A673 (cell line): ENCODE data around the gene POLR2J3. TPM values are rescaled to one million over a fixed set of nuclear protein-coding genes. Genes with fewer than 3 reads are reported as not detected.
"Not testable (repeated sequence)": the region's sequence is repeated elsewhere in the genome, so short reads cannot be mapped to it uniquely, and the experiment has no call there.

Experiments
- BruUV-seq: library from RNA; stranded (reverse); fragments of 400-500 nt; replicated peaks from 2 replicates; lab custom pipeline; 2021; lab: Mats Ljungman, UMichigan
- CTCF ChIA-PET: fragments of 300-600 bp; sonication (Branson Sonifier 250); formaldehyde crosslinking; loops from one replicate; lab custom pipeline; 2022; ENCODE audit warnings: antibody characterized with exemption; lab: Charles Lee
- POLR2A ChIA-PET: fragments of 300-600 bp; sonication (Branson Sonifier 250); formaldehyde crosslinking; loops from one replicate; lab custom pipeline; 2022; ENCODE audit warnings: antibody characterized with exemption; ENCODE audit not compliant: low non-redundant PET; lab: Charles Lee
- DNase-seq: peaks from one replicate; pipeline ENCODE4 v3.0.0-alpha.2; 2015; ENCODE audit warnings: low spot score
- H3K27ac ChIP-seq: fragments of 200-600 bp; sonication (generic); 2 replicates; pipeline ENCODE4 v1.5.1; 2016; ENCODE audit warnings: mixed run types, low read depth, mild to moderate bottlenecking, mixed read lengths, antibody characterized with exemption, low read length; ENCODE audit not compliant: poor library complexity, severe bottlenecking
- H3K27me3 ChIP-seq: fragments of 200-600 bp; sonication (generic); replicated peaks from 2 replicates; pipeline ENCODE4 v1.6.1; 2017; ENCODE audit warnings: mixed run types, low read depth, mild to moderate bottlenecking, mixed read lengths, antibody characterized with exemption, low read length; ENCODE audit not compliant: insufficient read depth, poor library complexity
- H3K36me3 ChIP-seq: fragments of 200-600 bp; sonication (generic); 2 replicates; pipeline ENCODE4 v1.6.1; 2016; ENCODE audit warnings: mixed run types, mild to moderate bottlenecking, mixed read lengths, antibody characterized with exemption, low read length; ENCODE audit not compliant: insufficient read depth, poor library complexity, severe bottlenecking
- H3K4me1 ChIP-seq: fragments of 200-600 bp; sonication (generic); 2 replicates; pipeline ENCODE4 v1.6.1; 2017; ENCODE audit warnings: mixed run types, mild to moderate bottlenecking, mixed read lengths, antibody characterized with exemption, low read length; ENCODE audit not compliant: insufficient read depth, poor library complexity, severe bottlenecking
- H3K4me3 ChIP-seq: fragments of 200-600 bp; sonication (generic); 2 replicates; pipeline ENCODE4 v1.5.1; 2016; ENCODE audit warnings: low read depth, mixed run types, mild to moderate bottlenecking, mixed read lengths, low read length; ENCODE audit not compliant: poor library complexity, severe bottlenecking
- H3K9me3 ChIP-seq: fragments of 200-600 bp; sonication (generic); 2 replicates; pipeline ENCODE4 v1.6.1; 2016; ENCODE audit warnings: mixed run types, low read depth, mild to moderate bottlenecking, mixed read lengths, antibody characterized with exemption, low read length; ENCODE audit not compliant: poor library complexity, severe bottlenecking
- intact Hi-C: fragments of 100-400 bp; cut with micrococcal nuclease; formaldehyde crosslinking; loops from one replicate; pipeline ENCODE4 v1.10.0; 2022; ENCODE audit not compliant: unreplicated experiment
- total RNA-seq: library from RNA; stranded (reverse); gene quantifications from 2 replicates; pipeline ENCODE4 v1.2.3, GENCODE V29; 2021

The POLR2J3 gene
- total RNA-seq, 1 experiment from 2014 or later: 23.3 TPM

GRCh38 chr7:102602317-102602716 lies 29.9 kb upstream of the POLR2J3 start:
- intact Hi-C loops, BruUV-seq, POLR2A ChIA-PET: not testable (repeated sequence)

DNA sequence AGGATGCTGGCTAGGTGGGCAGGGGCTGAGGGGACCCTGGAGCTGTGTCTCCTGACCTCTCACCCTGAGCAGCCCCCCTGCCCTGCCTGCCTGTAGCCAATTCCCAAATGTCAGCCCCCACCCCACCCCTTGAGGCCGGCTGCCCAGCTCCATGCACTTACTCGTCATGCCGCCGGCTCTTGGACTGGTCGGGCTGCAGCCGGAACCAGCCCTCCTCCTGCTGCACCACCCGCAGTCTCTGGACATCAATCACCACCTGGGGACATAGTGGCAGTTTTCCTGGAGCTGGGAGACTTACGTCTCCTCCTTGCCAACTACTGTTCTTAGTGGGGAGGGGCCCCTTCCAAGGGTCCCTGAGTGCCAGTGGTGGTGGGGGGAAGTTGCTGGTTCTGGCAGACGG lies 27.3 kb upstream of the POLR2J3 start:
- H3K4me3 ChIP-seq, DNase-seq, POLR2A ChIA-PET, H3K36me3 ChIP-seq, H3K27ac ChIP-seq, H3K27me3 ChIP-seq, H3K9me3 ChIP-seq, BruUV-seq, H3K4me1 ChIP-seq, CTCF ChIA-PET, intact Hi-C loops: not testable (repeated sequence)

More at GRCh38 chr7:102602317-102602716, 29.9 kb upstream of the POLR2J3 start:
- H3K9me3 ChIP-seq, CTCF ChIA-PET, DNase-seq, H3K36me3 ChIP-seq, H3K4me1 ChIP-seq, H3K4me3 ChIP-seq, H3K27me3 ChIP-seq, H3K27ac ChIP-seq: not testable (repeated sequence)

DNA sequence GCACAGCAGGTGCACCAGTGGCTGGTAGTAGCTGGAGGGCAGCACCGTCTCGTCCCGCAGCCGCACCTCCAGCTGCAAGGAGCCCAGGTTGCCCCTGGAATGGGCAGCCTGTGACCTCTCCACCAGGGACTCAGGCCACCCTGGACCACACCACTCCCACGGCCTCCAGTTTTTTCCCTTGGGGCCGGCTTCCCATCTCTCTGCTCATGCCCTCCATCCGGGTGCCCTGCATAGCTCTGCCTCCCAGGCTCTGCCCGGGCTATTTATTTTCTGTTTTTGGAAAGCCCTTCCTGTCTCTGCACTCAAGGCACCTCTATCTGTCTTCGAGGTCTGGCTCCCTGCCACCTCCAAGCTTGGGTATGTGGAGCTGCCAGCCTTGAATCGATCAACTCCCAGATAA lies 23.7 kb upstream of the POLR2J3 start:
- DNase-seq, H3K36me3 ChIP-seq, H3K27me3 ChIP-seq, H3K27ac ChIP-seq, CTCF ChIA-PET, POLR2A ChIA-PET, H3K9me3 ChIP-seq, H3K4me3 ChIP-seq, H3K4me1 ChIP-seq, intact Hi-C loops, BruUV-seq: not testable (repeated sequence)

DNA sequence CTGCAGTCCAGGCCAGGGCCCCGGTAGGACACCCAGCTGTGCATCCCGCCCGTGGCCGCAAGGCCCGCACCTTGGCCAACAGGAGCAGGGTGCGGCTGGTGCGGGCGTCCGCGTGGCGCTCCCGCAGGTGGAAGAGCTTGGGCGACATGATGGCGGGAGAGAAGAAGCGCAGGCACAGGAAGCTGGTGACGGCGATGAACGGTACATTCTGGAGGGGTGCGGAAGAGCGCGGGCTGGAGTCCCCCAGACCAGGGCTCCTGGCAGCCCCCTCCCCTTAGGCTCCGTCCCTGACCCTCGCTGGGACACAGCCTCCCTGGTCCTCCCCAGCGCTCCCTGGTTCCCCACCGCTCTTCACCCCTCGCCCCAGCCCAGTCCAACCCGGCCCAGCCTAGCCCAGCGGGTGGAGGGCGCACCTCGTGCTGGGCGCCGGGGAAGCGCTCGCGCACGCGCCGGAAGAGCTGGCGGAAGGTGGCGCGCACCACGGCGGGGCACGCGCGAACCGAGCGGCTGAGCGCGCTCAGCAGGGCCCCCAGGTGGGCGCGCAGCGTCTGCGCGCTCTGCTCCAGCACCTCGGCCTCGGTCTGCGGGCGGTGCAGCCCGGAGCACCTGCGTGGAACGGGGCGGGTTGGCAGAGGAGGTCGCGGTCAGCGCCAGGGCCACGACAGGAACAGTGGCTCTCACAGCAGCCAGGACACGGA lies 21.4 kb upstream of the POLR2J3 start:
- H3K36me3 ChIP-seq, H3K27ac ChIP-seq, DNase-seq, H3K9me3 ChIP-seq, POLR2A ChIA-PET, BruUV-seq, intact Hi-C loops, H3K4me3 ChIP-seq, CTCF ChIA-PET, H3K27me3 ChIP-seq, H3K4me1 ChIP-seq: not testable (repeated sequence)

DNA sequence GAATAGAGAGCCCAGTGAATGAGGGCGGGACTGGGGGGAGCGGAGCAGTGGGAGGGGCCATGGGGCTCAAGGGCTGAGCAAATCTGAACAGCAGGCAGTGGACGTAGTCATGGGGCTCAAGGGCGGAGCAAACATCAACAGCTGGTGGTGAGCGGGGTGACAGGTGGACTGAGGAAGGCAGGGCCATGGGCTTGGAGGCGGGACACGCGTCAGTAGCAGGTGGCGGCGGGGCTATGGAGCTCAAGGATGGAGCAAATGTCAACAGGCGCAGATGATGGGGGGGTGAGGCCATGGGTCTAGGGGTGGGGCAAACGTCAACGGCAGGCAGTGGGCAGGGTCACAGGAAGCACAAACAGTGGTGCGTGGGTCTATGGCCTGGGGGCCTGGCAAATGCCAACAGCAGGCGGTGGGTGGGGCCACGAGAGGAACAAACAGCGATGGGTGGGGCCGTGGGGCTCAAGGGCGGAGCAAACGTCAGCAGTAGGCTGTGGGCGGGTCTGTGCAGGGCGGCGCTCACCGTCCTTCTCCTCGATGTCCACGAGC lies 20.2 kb upstream of the POLR2J3 start:
- POLR2A ChIA-PET, intact Hi-C loops, DNase-seq, H3K27me3 ChIP-seq, H3K27ac ChIP-seq, BruUV-seq, H3K9me3 ChIP-seq, H3K36me3 ChIP-seq, H3K4me1 ChIP-seq, H3K4me3 ChIP-seq, CTCF ChIA-PET: not testable (repeated sequence)

DNA sequence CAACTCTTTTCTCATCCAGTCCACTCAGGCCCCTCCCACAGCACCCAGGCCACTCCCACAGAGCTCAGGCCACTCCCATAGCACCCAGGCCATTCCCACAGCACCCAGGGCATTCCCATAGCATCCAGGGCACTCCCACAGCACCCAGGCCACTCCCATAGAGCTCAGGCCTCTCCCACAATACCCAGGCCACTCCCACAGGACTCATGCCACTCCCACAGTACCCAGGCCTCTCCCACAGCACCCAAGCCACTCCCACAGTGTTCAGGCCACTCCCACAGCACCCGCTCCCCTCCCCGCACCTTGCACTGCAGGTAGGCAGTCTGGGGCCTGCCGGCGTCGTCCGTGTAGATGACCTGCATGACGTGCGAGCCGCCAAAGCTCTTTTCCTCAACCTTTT lies 17.5 kb upstream of the POLR2J3 start:
- H3K9me3 ChIP-seq, H3K27me3 ChIP-seq, DNase-seq, H3K27ac ChIP-seq, intact Hi-C loops, CTCF ChIA-PET, H3K36me3 ChIP-seq, H3K4me1 ChIP-seq, BruUV-seq, H3K4me3 ChIP-seq, POLR2A ChIA-PET: not testable (repeated sequence)

DNA sequence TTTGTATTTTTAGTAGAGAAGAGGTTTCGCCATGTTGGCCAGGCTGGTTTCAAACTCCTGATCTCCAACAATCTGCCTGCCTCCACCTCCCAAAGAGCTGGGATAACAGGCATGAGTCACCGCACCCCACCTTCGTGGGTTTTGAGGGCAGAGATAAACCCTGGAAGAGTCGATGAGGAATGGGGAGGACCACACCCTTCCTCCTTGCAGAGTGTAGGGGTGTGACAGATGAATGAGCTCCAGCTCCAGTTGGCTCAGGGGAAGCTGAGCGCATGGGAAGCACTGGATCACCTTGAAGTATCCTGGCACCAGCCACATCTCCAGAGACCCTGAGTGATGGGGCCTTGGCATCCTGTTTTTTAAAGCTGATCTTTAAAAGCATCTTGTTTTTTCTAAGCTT lies 11.1 kb upstream of the POLR2J3 start:
- H3K9me3 ChIP-seq, DNase-seq, H3K36me3 ChIP-seq, intact Hi-C loops, H3K27ac ChIP-seq, CTCF ChIA-PET, H3K4me3 ChIP-seq, H3K27me3 ChIP-seq, POLR2A ChIA-PET, H3K4me1 ChIP-seq, BruUV-seq: not testable (repeated sequence)
